DND-41 (cell line): ENCODE results near the gene CLMP.

Experiments
- CTCF ChIP-seq: IDR thresholded peaks from 2 replicates; pipeline ENCODE4 v1.5.1; 2012; ENCODE audit warnings: borderline replicate concordance, low read length, moderate library complexity, mild to moderate bottlenecking; ENCODE audit not compliant: poor library complexity, severe bottlenecking; ENCODE audit errors: extremely low read depth
- EZH2 ChIP-seq: IDR thresholded peaks from 3 replicates; pipeline ENCODE4 v1.6.1; 2012; ENCODE audit warnings: borderline replicate concordance, low read depth, mild to moderate bottlenecking, moderate library complexity, low read length, inconsistent platforms; ENCODE audit not compliant: severe bottlenecking

- TF ChIP-seq CTCF (no peak), EZH2 (no peak)
Measured at GRCh38 chr11:123082977-123083376, 112.1 kb downstream of the CLMP start.
